IMR-90 (cell line): Measurements from ENCODE around the gene VSIG10L2. TPM values are rescaled to one million over a fixed set of nuclear protein-coding genes. Genes with fewer than 3 reads are reported as not detected.

Experiments
- ATAC-seq: fragments of 200-7000 bp; cut with Tn5 transposase; 2 replicates; pipeline ENCODE4 v1.9.1; 2020; ENCODE audit warnings: low read depth, mild to moderate bottlenecking, moderate library complexity
- BruUV-seq: library from RNA; stranded (reverse); fragments of 400-500 nt; replicated peaks from 2 replicates; lab custom pipeline; 2021; lab: Mats Ljungman, UMichigan
- CTCF ChIA-PET: fragments of 300-600 bp; formaldehyde crosslinking; extraction: SDS; loops from one replicate; lab custom pipeline; 2021; ENCODE audit warnings: antibody characterized with exemption; lab: Yijun Ruan, JAX
- POLR2A ChIA-PET: fragments of 300-600 bp; sonication (Branson Sonifier 250); formaldehyde crosslinking; loops from one replicate; lab custom pipeline; 2022; ENCODE audit warnings: antibody characterized with exemption; ENCODE audit not compliant: unreplicated experiment; lab: Charles Lee
- DNase-seq: peaks from one replicate; pipeline ENCODE4 v3.0.0; 2013
- H2AFZ ChIP-seq: replicated peaks from 2 replicates; pipeline ENCODE3; 2013; ENCODE audit warnings: low read length, mild to moderate bottlenecking; ENCODE audit not compliant: poor library complexity
- H2AK5ac ChIP-seq: 2 replicates; pipeline ENCODE4 v1.6.1; 2013; ENCODE audit warnings: low read depth, low read length, inconsistent platforms
- H2AK9ac ChIP-seq: replicated peaks from 2 replicates; pipeline ENCODE3; 2013; ENCODE audit warnings: mild to moderate bottlenecking, low read depth, low read length, moderate library complexity; ENCODE audit not compliant: poor library complexity
- H2BK120ac ChIP-seq: 2 replicates; pipeline ENCODE4 v1.6.1; 2013; ENCODE audit warnings: low read depth, low read length, inconsistent platforms
- H2BK15ac ChIP-seq: 3 replicates; pipeline ENCODE4 v1.6.1; 2013; ENCODE audit warnings: low read depth, low read length, inconsistent platforms
- H2BK20ac ChIP-seq: 2 replicates; pipeline ENCODE4 v1.6.1; 2013; ENCODE audit warnings: low read depth, mild to moderate bottlenecking, inconsistent platforms, low read length, moderate library complexity
- H2BK5ac ChIP-seq: 2 replicates; pipeline ENCODE4 v1.6.1; 2013; ENCODE audit warnings: mild to moderate bottlenecking, low read depth, low read length, inconsistent platforms; ENCODE audit not compliant: poor library complexity, severe bottlenecking
- H3K14ac ChIP-seq: replicated peaks from 2 replicates; pipeline ENCODE4 v1.6.1; 2013; ENCODE audit warnings: low read depth, low read length, inconsistent platforms
- H3K18ac ChIP-seq: 2 replicates; pipeline ENCODE4 v1.6.1; 2013; ENCODE audit warnings: low read depth, low read length, control low read depth
- H3K23ac ChIP-seq: 2 replicates; pipeline ENCODE4 v1.6.1; 2013; ENCODE audit warnings: low read depth, low read length, inconsistent platforms
- H3K27ac ChIP-seq: 2 replicates; pipeline ENCODE4 v1.5.1; 2013; ENCODE audit warnings: mild to moderate bottlenecking, control low read depth, low read length; ENCODE audit not compliant: insufficient read depth
- H3K27me3 ChIP-seq: 2 replicates; pipeline ENCODE4 v1.6.1; 2013; ENCODE audit warnings: low read length; ENCODE audit not compliant: control insufficient read depth, insufficient read depth
- H3K36me3 ChIP-seq: 2 replicates; pipeline ENCODE4 v1.6.1; 2013; ENCODE audit warnings: low read length, mixed read lengths; ENCODE audit not compliant: control insufficient read depth, insufficient read depth
- H3K4ac ChIP-seq: 2 replicates; pipeline ENCODE4 v1.6.1; 2013; ENCODE audit warnings: low read depth, low read length, inconsistent platforms
- H3K4me1 ChIP-seq: 2 replicates; pipeline ENCODE4 v1.6.1; 2013; ENCODE audit warnings: low read length, mixed read lengths; ENCODE audit not compliant: control insufficient read depth, insufficient read depth
- H3K4me2 ChIP-seq: 2 replicates; pipeline ENCODE4 v1.6.1; 2013; ENCODE audit warnings: low read depth, mild to moderate bottlenecking, control low read depth, low read length, moderate library complexity
- H3K4me3 ChIP-seq: 2 replicates; pipeline ENCODE4 v1.5.1; 2013; ENCODE audit warnings: low read depth, mild to moderate bottlenecking, control low read depth, low read length, moderate library complexity; ENCODE audit not compliant: insufficient read depth
- H3K56ac ChIP-seq: 2 replicates; pipeline ENCODE4 v1.6.1; 2013; ENCODE audit warnings: low read length, inconsistent platforms; ENCODE audit not compliant: insufficient read depth; ENCODE audit errors: extremely low read depth
- H3K79me1 ChIP-seq, 2 experiments: 2 replicates each; pipeline ENCODE4 v1.6.1; 2013; ENCODE audit warnings: low read length in 2 of 2, inconsistent platforms in 1 of 2, low read depth in 1 of 2
- H3K9ac ChIP-seq: 2 replicates; pipeline ENCODE4 v1.6.1; 2013; ENCODE audit warnings: low read depth, low read length, control low read depth
- H3K9me1 ChIP-seq: 2 replicates; pipeline ENCODE4 v1.6.1; 2013; ENCODE audit warnings: low read length, inconsistent platforms; ENCODE audit not compliant: insufficient read depth
- H3K9me3 ChIP-seq: 2 replicates; pipeline ENCODE4 v1.6.1; 2013; ENCODE audit warnings: low read length; ENCODE audit not compliant: control insufficient read depth, insufficient read depth
- H4K20me1 ChIP-seq: 2 replicates; pipeline ENCODE4 v1.6.1; 2013; ENCODE audit warnings: low read length, inconsistent platforms; ENCODE audit not compliant: insufficient read depth
- H4K5ac ChIP-seq: 2 replicates; pipeline ENCODE4 v1.6.1; 2013; ENCODE audit warnings: mild to moderate bottlenecking, low read depth, low read length, control low read depth
- H4K8ac ChIP-seq, 2 experiments: 2 replicates each; pipeline ENCODE4 v1.6.1; 2013; ENCODE audit warnings: low read depth in 2 of 2, low read length in 2 of 2, control low read depth in 1 of 2, inconsistent platforms in 1 of 2
- H4K91ac ChIP-seq: 2 replicates; pipeline ENCODE4 v1.6.1; 2013; ENCODE audit warnings: low read depth, low read length, inconsistent platforms; ENCODE audit not compliant: insufficient read depth
- MAFK ChIP-seq: IDR thresholded peaks from 2 replicates; pipeline ENCODE4 v1.6.1; 2012; ENCODE audit warnings: low read depth, low read length, improper control_type of control experiment
- WGBS, 2 experiments: methylation state at CpG; one replicate each; pipeline versions ENCODE4 v1.1.5 to v1.1.7; 2013; ENCODE audit warnings: missing lambda C conversion rate in 2 of 2; ENCODE audit not compliant: insufficient read length in 1 of 2; ENCODE audit errors: extremely low coverage in 2 of 2; 5-methylcytosine and 5-hydroxymethylcytosine counted together
- dilution Hi-C: fragments of 300-500 bp; cut with HindIII; formaldehyde crosslinking; loops from one replicate; pipeline ENCODE4 v1.14.3; 2018; ENCODE audit warnings: low sequenced_read_pairs; ENCODE audit not compliant: unreplicated experiment
- in situ Hi-C: fragments of 300-500 bp; cut with MboI; formaldehyde crosslinking; loops from 3 replicates; pipeline ENCODE4 v1.14.3; 2019; ENCODE audit warnings: low sequenced_read_pairs, inconsistent platforms, mixed read lengths
- intact Hi-C: fragments of 100-400 bp; cut with micrococcal nuclease; formaldehyde crosslinking; loops from 2 replicates; pipeline ENCODE4 v1.10.0; 2022
- polyA plus RNA-seq, 3 experiments: library from polyadenylated mRNA; depleted of rRNA; stranded (reverse); fragments of >200 nt; gene quantifications; 2 replicates each; pipeline ENCODE4 v1.2.3, GENCODE V29; 2012; ENCODE audit warnings: low replicate concordance in 1 of 3
- total RNA-seq: library from RNA; depleted of rRNA; stranded (reverse); fragments of >200 nt; gene quantifications from 2 replicates; pipeline ENCODE4 v1.2.3, GENCODE V29; 2012

The VSIG10L2 gene
- total and polyA plus RNA-seq, 2 of the 4 experiments (the other 2 are of a cell fraction) = under 0.01 TPM; not detected in 1

DNA sequence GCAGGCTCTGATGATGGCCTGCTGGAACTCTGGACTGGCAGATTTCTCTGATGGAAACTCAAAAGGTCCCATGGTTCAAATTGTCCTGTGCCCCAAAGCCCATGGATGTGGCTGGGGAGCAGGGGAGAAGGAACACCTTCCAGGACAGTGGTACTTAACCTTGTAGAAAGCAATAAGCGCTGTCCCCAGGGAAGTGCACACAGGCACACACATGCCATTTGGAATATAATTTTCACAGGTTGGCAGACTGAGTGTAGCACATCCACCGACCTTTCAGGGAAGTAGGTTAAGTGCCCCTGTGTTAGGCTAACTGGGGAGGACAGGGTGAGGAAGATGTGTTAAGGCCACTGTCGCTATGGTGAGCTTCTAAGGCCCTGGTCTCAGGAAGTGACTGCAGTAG lies 23.7 kb upstream of the VSIG10L2 start:
- no peak overlapping the region for H3K27ac ChIP-seq
- ChIA-PET CTCF (no interaction called here), POLR2A (no interaction called here)
- H3K9me1 ChIP-seq = no peaks in the 10 kb centered on the region
- no peak overlapping the region for H2BK120ac ChIP-seq
- H4K20me1 ChIP-seq = no peaks in the 10 kb centered on the region
- no peaks in the 10 kb centered on the region for H3K9me3 ChIP-seq
- no peak overlapping the region for H4K5ac ChIP-seq
- no peak for TF ChIP-seq MAFK
- H3K4me1 ChIP-seq = no peaks in the 10 kb centered on the region
- dilution Hi-C loops = loop anchor here (25.0 kb wide), 1 partner anchor 290 kb away; the partner anchor contains the start of genes FAM118B and RPUSD4
- H3K18ac ChIP-seq = no peak overlapping the region
- H3K4me3 ChIP-seq = no peak overlapping the region
- H3K23ac ChIP-seq = no peak overlapping the region
- no peak overlapping the region for H3K9ac ChIP-seq
- no peak overlapping the region for H4K91ac ChIP-seq
- H2BK15ac ChIP-seq = no peak overlapping the region
- H3K36me3 ChIP-seq = no peaks in the 10 kb centered on the region
- DNase-seq = no peak
- peaks cover 40% of the 10 kb centered on the region for H3K27me3 ChIP-seq
- H3K4me2 ChIP-seq = no peak overlapping the region
- H3K79me1 ChIP-seq = no peaks in the 10 kb centered on the region
- H2BK5ac ChIP-seq = no peak overlapping the region
- intact Hi-C loops = loop anchor here (2.0 kb wide), 1 partner anchor 141 kb away; the partner anchor contains the start of gene CDON
- H3K14ac ChIP-seq = no peak overlapping the region
- H2AK9ac ChIP-seq = no peak overlapping the region
- no peak overlapping the region for H3K56ac ChIP-seq
- no TSS peak for BruUV-seq
- in situ Hi-C loops = no loop called here
- no peak overlapping the region for H3K4ac ChIP-seq
- no peak overlapping the region for H4K8ac ChIP-seq
- H2BK20ac ChIP-seq = no peak overlapping the region
- no peak for ATAC-seq
- no CpG with 5 or more reads among the region's 3 CpGs for WGBS, 2 experiments
- H2AK5ac ChIP-seq = no peak overlapping the region
- no peak overlapping the region for H2AFZ ChIP-seq
